ENCODE results near the gene SYT2.
"Not testable (repeated sequence)": the region's sequence is repeated elsewhere in the genome, so short reads cannot be mapped to it uniquely, and the experiment has no call there.

The SYT2 gene

GRCh38 chr1:202625416-202626360 lies 84.6 kb downstream of the SYT2 start:
- in situ Hi-C loops (cut with HindIII; ENCODE audit: low sequenced_read_pairs) = no loop called here

DNA sequence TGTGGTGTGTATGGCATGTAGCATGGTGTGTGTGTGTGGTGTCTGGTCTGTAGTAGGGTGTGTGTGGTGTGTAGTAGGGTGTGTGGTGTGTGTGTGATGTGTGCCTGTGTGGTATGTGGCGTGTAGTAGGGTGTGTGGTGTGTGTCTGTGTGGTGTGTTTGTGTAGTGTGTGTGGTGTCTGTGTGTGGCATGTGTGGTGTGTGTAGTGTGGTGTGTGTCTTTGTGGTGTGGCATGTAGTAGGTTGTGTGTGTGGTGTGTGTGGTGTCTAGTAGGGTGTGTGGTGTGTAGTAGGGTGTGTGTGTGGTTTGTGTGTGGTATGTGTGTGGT lies 85.5 kb downstream of the SYT2 start:
- in situ Hi-C loops (cut with HindIII; ENCODE audit: low sequenced_read_pairs) = no loop called here

DNA sequence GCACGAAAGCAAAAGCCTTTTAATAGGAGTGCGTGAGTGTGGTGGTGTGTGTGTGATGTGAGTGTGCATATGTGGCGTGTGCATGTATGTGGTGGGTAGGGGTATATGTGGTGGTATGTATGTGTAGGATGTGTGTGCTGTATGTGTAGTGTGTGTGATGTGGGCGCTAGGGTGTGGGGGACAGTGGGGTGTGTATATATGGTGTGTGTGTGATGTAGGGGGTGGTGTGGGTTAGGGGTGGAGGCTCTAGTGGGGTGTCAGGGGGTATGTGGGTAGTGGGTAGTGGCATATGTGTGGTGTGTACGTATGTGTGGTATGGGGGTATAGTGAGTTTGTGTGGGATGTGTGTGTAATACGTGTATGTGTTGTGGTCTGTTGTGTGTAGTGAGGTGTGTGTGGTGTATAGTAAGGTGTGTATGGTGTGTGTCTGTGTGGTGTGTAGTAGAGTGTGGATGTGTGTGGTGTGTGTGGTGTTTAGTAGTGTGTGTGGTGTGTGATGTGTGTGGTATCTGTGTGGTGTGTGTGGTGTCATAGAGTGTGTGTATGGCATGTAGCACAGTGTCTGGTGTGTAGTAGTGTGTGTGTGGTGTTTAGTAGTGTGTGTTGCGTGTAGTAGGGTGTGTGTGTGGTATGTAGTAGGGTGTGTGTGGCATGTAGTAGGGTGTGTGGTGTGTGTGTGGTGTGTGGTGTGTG lies 86.0 kb downstream of the SYT2 start:
- in situ Hi-C loops (cut with HindIII; ENCODE audit: low sequenced_read_pairs) = no loop called here

DNA sequence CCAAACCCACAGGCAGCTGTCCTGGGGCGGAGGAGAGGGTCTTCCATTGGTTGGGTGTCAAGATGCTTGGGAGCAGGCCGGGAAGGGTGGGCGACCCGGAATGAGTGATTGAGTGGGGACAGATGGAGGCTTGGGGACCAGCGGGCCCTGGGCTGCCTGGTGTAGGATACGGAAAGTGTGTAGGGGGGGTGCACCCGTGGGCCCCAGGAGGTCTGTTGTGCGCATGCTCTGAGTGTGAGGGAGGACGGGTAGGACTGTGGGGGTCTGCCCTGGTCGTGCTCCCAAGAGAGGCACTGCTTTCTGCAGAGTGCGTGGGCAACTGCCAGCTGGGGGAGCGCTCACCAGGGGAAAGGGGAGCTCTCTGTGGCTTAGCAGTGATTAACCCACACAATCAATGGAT lies 86.8 kb downstream of the SYT2 start:
- in situ Hi-C loops (cut with HindIII; ENCODE audit: low sequenced_read_pairs) = not testable (repeated sequence)

GRCh38 chr1:202623075-202623474 lies 87.2 kb downstream of the SYT2 start:
- in situ Hi-C loops (cut with HindIII; ENCODE audit: low sequenced_read_pairs) = no loop called here

GRCh38 chr1:202622388-202622787 lies 87.9 kb downstream of the SYT2 start:
- in situ Hi-C loops (cut with HindIII; ENCODE audit: low sequenced_read_pairs) = no loop called here

- in situ Hi-C loops (cut with HindIII; ENCODE audit: low sequenced_read_pairs) = no loop called here
Measured at GRCh38 chr1:202621446-202621845, 88.8 kb downstream of the SYT2 start.

GRCh38 chr1:202620036-202620435 lies 90.2 kb downstream of the SYT2 start:
- in situ Hi-C loops (cut with HindIII; ENCODE audit: low sequenced_read_pairs) = not testable (repeated sequence)

DNA sequence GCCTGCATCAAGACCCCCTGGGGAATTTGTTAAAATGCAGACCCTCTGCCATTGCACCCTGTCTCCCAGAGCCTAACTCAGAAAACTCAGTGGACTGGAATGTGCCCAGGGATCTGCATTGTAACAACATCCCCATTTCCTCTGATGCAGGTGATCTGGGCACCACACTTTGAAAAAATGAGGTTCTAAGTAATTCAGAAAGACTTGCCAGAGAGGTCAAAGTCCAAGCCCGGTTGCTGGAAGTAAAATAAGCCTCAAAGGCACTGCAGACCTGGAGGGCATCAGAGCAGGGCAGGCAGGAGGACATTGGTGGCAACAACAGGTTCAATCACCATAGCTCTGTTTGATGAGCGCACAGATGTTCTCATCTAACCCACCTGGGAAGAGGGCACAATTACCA lies 90.7 kb downstream of the SYT2 start:
- in situ Hi-C loops (cut with HindIII; ENCODE audit: low sequenced_read_pairs) = no loop called here

DNA sequence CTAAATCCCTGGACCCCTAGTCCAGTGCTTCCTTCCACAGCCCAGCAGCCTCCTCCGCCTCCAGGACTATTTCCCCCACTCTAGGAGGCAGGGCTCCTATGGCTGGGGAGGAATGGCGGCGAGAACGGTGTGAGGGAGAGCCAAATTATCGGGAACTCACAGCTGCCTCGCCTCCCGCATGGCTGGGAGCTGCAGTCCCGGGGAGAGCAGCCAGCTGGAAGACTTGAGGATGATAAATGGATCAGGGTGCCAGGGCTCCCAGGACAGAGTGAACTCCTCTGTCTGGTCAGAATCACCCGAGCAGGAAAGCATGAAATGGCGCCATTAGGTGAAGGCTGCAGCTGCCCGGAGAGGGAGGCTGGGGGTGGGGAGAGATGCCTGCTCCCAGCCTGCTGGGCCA lies 91.2 kb downstream of the SYT2 start:
- in situ Hi-C loops (cut with HindIII; ENCODE audit: low sequenced_read_pairs) = not testable (repeated sequence)

DNA sequence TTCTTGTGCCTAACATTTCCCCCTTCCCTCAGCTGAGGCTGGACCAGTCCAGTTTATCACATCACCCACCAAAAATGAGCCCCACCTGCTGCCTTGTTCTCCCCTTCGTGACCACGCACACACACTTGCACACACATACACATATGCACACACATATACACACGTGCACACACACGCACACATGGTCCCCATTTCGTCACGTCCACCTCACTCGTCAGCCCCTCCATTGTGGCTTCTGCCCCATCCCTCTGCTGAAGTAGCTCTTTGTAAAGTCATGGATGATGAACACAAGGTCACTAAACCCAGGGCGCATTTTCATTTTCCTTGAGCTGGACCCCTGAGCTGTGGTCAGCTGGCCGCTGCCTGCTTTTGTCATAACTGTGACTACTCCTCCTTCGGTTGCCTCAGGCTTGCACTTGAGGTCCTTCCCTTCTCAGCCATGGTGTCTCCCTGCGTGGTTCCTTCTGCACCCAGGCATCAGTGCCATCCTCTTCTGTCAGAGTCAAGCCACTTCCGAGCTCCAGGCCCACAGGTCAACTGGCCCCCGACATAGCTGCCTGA lies 93.8 kb downstream of the SYT2 start:
- in situ Hi-C loops (cut with HindIII; ENCODE audit: low sequenced_read_pairs) = no loop called here

DNA sequence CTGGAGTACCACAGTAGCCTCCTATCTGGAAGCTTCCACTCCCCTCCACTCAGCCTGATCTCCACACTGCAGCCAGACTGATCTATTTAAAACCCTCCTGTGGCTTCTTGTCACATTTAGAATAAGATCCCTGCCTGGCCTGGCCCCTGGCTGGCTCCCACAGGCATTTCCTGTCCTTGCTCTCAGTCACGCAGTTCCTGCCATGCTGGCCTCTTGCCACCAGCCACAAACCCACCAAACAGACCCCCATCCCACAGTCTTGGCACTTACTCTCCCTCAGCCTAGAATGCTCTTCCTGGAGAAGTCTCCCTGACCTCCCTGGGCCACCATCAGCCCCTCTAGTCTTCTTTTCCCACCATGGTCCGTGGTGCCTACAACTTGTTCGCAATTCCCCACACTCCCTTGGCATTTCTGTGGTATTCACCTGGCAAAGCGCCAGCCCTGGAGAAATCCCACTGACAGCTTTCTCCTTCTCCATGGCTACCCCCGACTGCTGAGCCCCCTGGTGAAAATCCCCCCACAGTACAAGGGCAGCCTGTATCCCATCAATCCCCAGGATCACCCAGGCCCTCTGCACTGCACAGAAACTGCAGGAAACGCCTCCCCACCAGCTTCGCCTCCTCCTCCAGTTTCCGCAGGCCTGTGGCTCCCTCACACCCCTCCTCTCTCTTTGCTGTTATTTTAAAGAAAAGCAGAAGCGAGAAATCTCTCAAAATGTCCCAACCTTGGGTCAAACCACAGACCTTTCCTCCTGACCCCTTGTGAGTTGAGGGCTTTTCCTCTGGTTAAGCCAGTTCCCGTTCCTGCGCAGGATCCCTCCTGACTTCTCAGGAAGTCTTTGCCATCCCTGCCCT lies 94.5 kb downstream of the SYT2 start:
- in situ Hi-C loops (cut with HindIII; ENCODE audit: low sequenced_read_pairs) = no loop called here

DNA sequence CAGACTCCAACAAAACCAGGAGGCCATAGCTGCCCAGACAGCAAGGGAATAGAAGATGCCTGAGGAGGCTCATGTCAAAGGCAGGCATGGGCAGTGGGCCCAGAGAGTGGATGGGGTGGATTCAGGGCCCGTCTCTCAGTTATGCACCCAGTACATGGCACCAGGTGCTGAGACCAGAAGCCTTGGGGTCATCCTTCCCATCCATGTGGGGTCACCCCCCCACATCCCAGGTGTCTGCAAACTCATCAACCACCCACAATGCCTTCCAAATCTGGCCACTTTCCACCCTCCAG lies 95.1 kb downstream of the SYT2 start:
- in situ Hi-C loops (cut with HindIII; ENCODE audit: low sequenced_read_pairs) = not testable (repeated sequence)

DNA sequence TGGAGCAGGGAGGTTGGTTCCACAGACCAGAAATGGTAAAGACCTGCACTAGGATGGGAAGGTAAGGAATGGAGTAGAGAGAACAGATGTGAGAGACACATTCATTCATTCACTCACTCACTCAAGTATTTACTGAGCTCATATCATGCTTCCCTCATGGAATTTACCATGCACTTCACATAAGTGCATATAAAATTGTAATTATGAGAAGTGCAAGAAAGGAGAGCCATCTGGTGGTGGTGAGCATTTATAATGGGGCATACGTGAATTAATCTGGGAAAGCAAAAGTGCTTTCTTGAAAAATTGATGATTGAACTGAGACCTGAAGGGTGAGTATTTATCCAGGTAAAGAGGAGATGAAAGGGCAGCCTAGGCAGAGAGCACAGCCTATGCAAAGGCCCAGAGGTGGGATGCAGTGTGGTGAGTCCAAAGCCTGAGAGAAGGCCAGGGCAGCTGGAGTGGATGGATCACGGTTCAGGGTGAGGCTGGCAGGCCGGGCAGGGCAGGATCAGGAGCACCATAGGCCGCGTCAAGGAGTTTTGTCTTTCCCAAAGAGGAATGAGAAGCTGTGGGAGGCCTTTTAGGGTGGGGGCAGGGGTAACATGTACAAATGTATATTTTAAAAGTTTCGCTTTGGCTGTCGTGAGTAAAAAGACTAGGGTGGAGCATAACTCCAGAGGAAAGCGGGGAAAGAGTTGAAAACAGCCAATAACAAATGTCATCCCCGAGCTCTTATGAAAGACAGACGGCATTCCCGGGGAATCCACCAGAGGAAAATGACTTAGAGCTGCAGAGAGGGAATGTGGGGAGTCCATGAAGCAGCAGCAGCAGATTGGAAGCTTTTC lies 95.7 kb downstream of the SYT2 start:
- in situ Hi-C loops (cut with HindIII; ENCODE audit: low sequenced_read_pairs) = not testable (repeated sequence)

- in situ Hi-C loops (cut with HindIII; ENCODE audit: low sequenced_read_pairs) = no loop called here
Measured at GRCh38 chr1:202613571-202613970, 96.7 kb downstream of the SYT2 start.

DNA sequence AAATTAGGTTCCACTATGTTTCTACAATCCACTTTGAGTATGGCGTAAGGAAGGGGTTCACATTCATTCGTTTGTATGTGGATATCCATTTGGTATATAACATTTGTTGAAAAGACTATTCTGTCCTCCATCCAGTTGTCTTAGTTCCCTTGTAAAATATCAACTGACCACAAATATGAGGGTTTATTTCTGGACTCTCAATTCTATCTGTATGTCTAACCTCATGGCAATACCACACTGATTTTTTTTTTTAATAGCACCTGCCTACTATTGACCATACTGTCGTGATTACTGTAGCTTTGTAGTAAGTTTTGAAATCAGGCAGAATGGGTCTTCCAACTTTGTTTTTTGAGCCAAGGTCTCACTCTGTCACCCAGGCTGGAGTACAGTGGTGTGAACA lies 98.2 kb downstream of the SYT2 start:
- in situ Hi-C loops (cut with HindIII; ENCODE audit: low sequenced_read_pairs) = not testable (repeated sequence)

- in situ Hi-C loops (cut with HindIII; ENCODE audit: low sequenced_read_pairs) = no loop called here
Measured at GRCh38 chr1:202605515-202605914, 104.7 kb downstream of the SYT2 start.

- in situ Hi-C loops (cut with HindIII; ENCODE audit: low sequenced_read_pairs) = no loop called here
Measured at GRCh38 chr1:202603435-202603834, 106.8 kb downstream of the SYT2 start.

DNA sequence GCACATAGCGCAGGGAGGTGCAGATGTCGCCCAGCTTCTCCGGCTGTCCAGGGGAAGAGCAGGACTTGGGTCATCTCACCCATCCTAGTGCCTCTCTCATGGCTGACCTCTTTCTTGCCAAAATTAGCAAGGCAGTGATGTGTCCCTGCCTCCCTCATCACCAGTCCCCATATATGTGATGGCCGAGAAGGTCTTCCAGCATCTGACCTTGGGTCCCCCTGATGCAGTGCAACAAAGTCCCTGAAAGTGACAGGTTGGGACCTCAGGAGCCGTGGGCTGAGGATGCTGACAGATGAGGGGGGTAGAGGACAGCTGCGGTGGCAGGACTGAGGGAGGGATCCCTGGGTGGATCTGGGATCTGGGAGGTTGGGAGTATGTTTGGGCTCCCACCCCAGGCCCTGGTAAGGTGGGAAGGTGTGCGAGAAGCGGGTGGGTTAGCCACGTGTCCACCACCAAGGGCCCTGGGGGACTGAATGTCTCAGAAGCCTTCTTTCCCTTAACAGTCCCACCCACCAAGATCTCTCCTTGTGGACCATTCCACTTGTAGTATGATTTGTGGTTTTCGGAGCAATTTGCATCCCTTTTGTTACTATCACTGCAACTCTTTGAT lies 109.7 kb downstream of the SYT2 start:
- in situ Hi-C loops (cut with HindIII; ENCODE audit: low sequenced_read_pairs) = no loop called here
